HG02970 (cell line): Measurements from ENCODE around the gene MAP7D2.

ENCODE experiments used
- ATAC-seq: cut with Tn5 transposase; IDR thresholded peaks from one replicate; pipeline ENCODE4 v1.9.1; 2021; ENCODE audit warnings: mild to moderate bottlenecking, moderate library complexity, moderate number of reproducible peaks; ENCODE audit not compliant: unreplicated experiment, low FRiP score

Gene MAP7D2

GRCh38 chrX:19987856-19988255 is 128.9 kb downstream of the MAP7D2 start:
- no peak for ATAC-seq

- no peak for ATAC-seq
These were observed 130.2 kb downstream of the MAP7D2 start for GRCh38 chrX:19986531-19986930.

DNA sequence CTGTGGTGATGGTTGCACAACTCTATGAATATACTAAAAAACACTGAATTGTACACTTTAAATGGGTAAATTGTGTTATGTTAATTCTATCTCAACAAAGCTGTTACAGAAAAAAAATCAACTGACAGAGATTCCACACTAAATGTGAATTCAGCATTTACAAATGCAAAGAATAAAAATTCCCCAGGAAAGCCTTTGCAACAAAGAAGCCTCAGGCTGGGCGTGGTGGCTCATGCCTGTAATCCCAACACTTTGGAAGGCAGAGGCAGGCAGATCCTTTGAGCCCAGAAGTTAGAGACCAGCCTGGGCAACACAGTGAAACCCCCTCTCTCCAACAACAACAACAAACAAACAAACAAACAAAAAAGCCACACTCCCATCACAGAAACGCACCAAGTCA is 134.8 kb downstream of the MAP7D2 start:
- ATAC-seq, result no peak

GRCh38 chrX:19975845-19976244 is 140.9 kb downstream of the MAP7D2 start:
- ATAC-seq, result no peak

DNA sequence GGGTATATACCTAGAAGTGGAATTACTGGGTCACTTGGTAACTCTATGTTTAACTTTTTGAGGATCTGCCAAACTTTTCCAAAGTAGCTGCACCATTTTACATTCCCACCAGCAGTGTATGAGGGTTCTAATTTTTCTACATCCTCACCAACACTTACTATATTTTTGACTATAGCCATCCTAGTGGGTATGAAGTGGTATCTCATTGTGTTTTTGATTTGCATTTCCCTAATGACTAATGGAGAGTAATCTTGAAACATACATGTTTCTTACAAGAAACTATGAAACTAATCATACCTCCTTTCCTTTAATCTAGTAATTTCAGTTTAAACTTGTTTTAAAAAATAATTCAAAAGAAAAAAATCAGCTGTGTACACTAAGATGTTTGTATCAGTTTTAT is 143.7 kb downstream of the MAP7D2 start:
- ATAC-seq, result no peak

- no peak for ATAC-seq
These were observed 148.4 kb downstream of the MAP7D2 start for GRCh38 chrX:19968276-19968675.

DNA sequence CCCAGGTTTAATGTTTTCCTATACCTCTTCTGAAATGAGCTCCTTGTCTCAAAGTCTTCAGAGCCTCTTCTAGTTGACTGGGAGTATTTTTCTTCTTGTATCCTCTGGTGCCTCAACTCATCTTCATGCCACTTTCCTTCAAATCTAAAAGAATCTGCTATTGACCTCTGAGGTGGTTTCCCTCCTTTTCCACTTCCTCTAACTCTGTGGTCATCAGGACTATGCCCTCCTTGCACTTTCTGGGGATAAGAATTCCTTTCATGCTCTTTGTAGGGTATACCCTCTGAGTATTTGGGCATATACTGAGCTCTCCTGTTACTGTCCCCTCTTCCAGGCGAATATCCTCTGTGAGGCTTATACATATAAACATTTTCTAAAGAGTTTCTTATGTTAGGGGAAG is 150.7 kb downstream of the MAP7D2 start:
- ATAC-seq, result no peak

- ATAC-seq, result no peak
These were observed 152.5 kb downstream of the MAP7D2 start for GRCh38 chrX:19964017-19964710.

DNA sequence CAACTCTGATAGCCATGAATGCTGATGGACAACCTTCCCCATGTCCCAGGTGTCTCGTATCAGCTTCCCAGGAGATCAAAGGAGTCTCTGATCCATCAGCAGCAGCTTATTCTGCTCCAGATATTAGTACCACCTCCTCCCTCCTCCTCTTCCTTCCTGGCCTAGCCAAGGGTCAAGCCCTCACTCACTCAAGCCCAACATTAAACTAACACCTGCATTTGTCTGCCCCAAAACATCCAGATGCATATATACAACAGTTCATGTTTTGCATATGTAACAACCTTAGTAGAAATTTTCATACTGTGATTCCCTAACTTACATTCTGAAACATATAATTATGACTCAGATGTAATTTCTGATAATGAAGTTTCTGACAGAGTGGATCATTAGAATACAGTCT is 155.8 kb downstream of the MAP7D2 start:
- no peak for ATAC-seq

DNA sequence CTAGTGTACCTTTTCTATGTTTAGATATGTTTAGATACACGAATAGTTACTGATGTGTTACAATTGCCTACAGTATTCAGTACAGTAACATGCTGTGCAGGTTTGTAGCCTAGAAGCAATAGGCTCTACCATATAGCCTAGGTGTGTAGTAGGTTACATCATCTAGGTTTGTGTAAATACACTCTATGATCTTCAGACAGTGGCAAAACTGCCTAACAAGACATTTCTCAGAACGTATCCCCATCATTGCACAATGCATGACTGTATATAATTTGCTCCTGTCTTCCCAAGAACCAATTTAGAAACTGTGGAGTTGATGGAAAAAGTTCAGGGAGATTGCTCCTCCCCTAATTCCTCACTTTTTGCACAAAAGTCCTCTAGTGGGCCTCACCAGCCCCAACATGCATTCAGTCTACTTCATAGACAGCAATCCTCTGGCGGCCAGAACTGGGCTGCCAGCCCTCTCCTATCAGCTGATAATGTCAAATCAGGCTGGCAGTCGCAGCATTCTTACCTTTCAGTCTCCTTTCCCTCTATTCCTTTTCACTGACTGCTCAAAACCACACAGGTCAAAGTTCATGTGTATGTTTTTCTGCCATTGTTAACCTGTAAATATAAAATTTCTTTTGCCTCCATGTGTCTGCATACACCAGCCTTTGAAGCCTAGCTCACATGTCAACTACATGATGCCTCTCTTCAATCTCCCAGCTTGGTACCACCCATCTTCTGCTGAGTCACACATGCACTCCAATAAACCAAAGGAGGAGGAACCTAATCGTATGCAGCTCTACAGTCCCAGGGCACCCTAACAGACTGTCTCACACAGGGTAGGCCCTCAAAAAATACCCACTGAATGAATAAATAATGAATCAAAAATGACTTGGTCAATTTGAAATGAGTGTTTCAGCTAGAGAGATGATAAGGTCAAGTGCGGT is 157.9 kb downstream of the MAP7D2 start:
- ATAC-seq, result no peak

DNA sequence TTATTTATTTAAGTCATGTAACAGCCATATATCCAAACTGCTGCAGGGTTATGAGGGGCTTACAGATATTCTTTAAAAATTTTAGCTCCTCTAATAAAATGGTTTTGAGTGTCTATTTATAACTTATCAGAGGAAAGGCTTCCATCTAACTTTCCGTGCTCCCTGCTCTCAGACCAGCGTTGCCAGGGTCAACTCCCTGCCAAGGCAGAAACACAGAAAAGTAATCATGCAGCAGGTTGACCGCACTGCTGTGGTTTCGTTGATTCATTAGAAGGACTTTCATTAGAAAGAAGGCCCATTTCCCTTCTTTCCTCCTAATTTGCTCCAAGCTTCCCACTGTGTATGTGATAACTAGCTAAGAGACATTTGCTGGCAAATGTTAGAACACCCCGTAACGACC is 159.8 kb downstream of the MAP7D2 start:
- ATAC-seq, result no peak
